HepG2 (cell line): ENCODE data around the gene SDC4. TPM values are rescaled to one million over a fixed set of nuclear protein-coding genes. Genes with fewer than 3 reads are reported as not detected.

Experiments
- ATAC-seq: fragments of 200-7000 bp; cut with Tn5 transposase; 3 replicates; pipeline ENCODE4 v1.9.1; 2020; ENCODE audit warnings: mild to moderate bottlenecking, moderate library complexity
- BruUV-seq: library from RNA; stranded (reverse); fragments of 400-500 nt; replicated peaks from 2 replicates; lab custom pipeline; 2021; lab: Mats Ljungman, UMichigan
- CTCF ChIA-PET: fragments of 300-600 bp; formaldehyde crosslinking; extraction: SDS; loops from one replicate; lab custom pipeline; 2021; ENCODE audit warnings: low total read pairs, inconsistent platforms, low intra/inter-chr PET ratio; lab: Yijun Ruan, JAX
- POLR2A ChIA-PET: fragments of 350-600 bp; sonication (Branson Sonifier 250); formaldehyde crosslinking; loops from one replicate; lab custom pipeline; 2020; ENCODE audit warnings: antibody characterized with exemption, inconsistent platforms; lab: Yijun Ruan, JAX
- DNase-seq: peaks from one replicate; pipeline ENCODE4 v3.0.0-alpha.2; 2015; ENCODE audit warnings: low spot score
- FAIRE-seq: peaks from 3 replicates; lab custom pipeline; 2011; peaks lifted over from hg19 to GRCh38; lab: Jason Lieb, UNC
- H2AFZ ChIP-seq: one replicate; pipeline ENCODE4 v1.6.1; 2011; ENCODE audit warnings: low read length, inconsistent platforms
- H3K27ac ChIP-seq: fragments of 300-600 bp; 3 replicates; pipeline ENCODE4 v1.8.0; 2011; ENCODE audit warnings: mixed run types, mild to moderate bottlenecking, mixed read lengths, low read length, inconsistent platforms; ENCODE audit not compliant: insufficient read depth; ENCODE audit errors: extremely low read length
- H3K27me3 ChIP-seq, 2 experiments: fragments of 200-600 bp in 1 of 2; 2 replicates in 1 of 2; 3 replicates in 1 of 2; pipeline versions ENCODE4 v1.6.0 to v1.8.0; 2011; ENCODE audit warnings: low read length in 2 of 2, mild to moderate bottlenecking in 2 of 2, moderate library complexity in 2 of 2, inconsistent platforms in 1 of 2; ENCODE audit not compliant: insufficient read depth in 2 of 2, control insufficient read depth in 1 of 2
- H3K36me3 ChIP-seq, 2 experiments: fragments of 200-600 bp in 1 of 2; replicated peaks in 1 of 2; 2 replicates in 1 of 2; 3 replicates in 1 of 2; pipeline versions ENCODE4 v1.5.1 to v1.8.0; 2011; ENCODE audit warnings: low read length in 2 of 2, inconsistent platforms in 1 of 2; ENCODE audit not compliant: insufficient read depth in 2 of 2, control insufficient read depth in 1 of 2
- H3K4me1 ChIP-seq: 2 replicates; pipeline ENCODE4 v1.5.1; 2012; ENCODE audit warnings: low read length, inconsistent platforms; ENCODE audit not compliant: insufficient read depth
- H3K4me2 ChIP-seq: 2 replicates; pipeline ENCODE4 v1.6.0; 2011; ENCODE audit warnings: low read depth, low read length, inconsistent platforms
- H3K4me3 ChIP-seq, 3 experiments: fragments of 200-600 bp in 1 of 3; sonication (generic), shearing (Covaris generic) in 1 of 3; replicated peaks in 1 of 3; 2 replicates each; pipeline ENCODE4 v1.5.1; 2011 to 2016; ENCODE audit warnings: low read length in 3 of 3, inconsistent platforms in 2 of 3, low read depth in 2 of 3, mild to moderate bottlenecking in 2 of 3, control low read depth in 1 of 3, mixed read lengths in 1 of 3; ENCODE audit not compliant: insufficient read depth in 1 of 3
- H3K79me2 ChIP-seq: one replicate; pipeline ENCODE4 v1.6.1; 2011; ENCODE audit warnings: low read length, inconsistent platforms; ENCODE audit not compliant: insufficient read depth
- H3K9ac ChIP-seq: 2 replicates; pipeline ENCODE4 v1.6.0; 2011; ENCODE audit warnings: mild to moderate bottlenecking, low read depth, low read length, inconsistent platforms; ENCODE audit not compliant: insufficient read depth
- H3K9me3 ChIP-seq: 2 replicates; pipeline ENCODE4 v1.5.1; 2012; ENCODE audit warnings: mild to moderate bottlenecking, low read length
- H4K20me1 ChIP-seq: 2 replicates; pipeline ENCODE4 v1.6.0; 2011; ENCODE audit warnings: inconsistent platforms, mild to moderate bottlenecking, low read length, moderate library complexity; ENCODE audit not compliant: insufficient read depth
- FOXJ3 ChIP-seq: sonication (generic); formaldehyde crosslinking; IDR thresholded peaks from 2 replicates; pipeline ENCODE4 v1.4.0; 2020; ENCODE audit warnings: missing genetic modification reagents, mild to moderate bottlenecking, borderline replicate concordance
- GATAD2A ChIP-seq: IDR thresholded peaks from 2 replicates; pipeline ENCODE4 v1.6.1; 2016
- KDM5B ChIP-seq: sonication (generic); formaldehyde crosslinking; IDR thresholded peaks from 2 replicates; pipeline ENCODE4 v1.4.0; 2020; ENCODE audit warnings: missing genetic modification reagents, mild to moderate bottlenecking, borderline replicate concordance
- KLF6 ChIP-seq: IDR thresholded peaks from 2 replicates; pipeline ENCODE4 v1.8.0; 2016; ENCODE audit warnings: missing biosample characterization, missing genetic modification reagents
- MEIS2 ChIP-seq: sonication (generic); formaldehyde crosslinking; IDR thresholded peaks from 2 replicates; pipeline ENCODE4 v1.9.0; 2021; ENCODE audit warnings: mild to moderate bottlenecking, missing genetic modification reagents
- MIER2 ChIP-seq: IDR thresholded peaks from 2 replicates; pipeline ENCODE4 v1.6.1; 2016; ENCODE audit warnings: missing biosample characterization, missing genetic modification reagents
- NR2F2 ChIP-seq: IDR thresholded peaks from 2 replicates; pipeline ENCODE4 v1.6.1; 2012; ENCODE audit warnings: low read depth, inconsistent platforms, borderline replicate concordance
- RARA ChIP-seq: IDR thresholded peaks from 2 replicates; pipeline ENCODE4 v1.6.1; 2016; ENCODE audit warnings: missing genetic modification reagents, missing compliant biosample characterization
- SIX4 ChIP-seq: sonication (generic); formaldehyde crosslinking; IDR thresholded peaks from 2 replicates; pipeline ENCODE4 v1.4.0; 2020; ENCODE audit warnings: missing genetic modification reagents
- STAT5B ChIP-seq: sonication (generic); formaldehyde crosslinking; IDR thresholded peaks from 2 replicates; pipeline ENCODE4 v1.4.0; 2020; ENCODE audit warnings: missing genetic modification reagents
- ZMYM4 ChIP-seq: sonication (generic); formaldehyde crosslinking; IDR thresholded peaks from 2 replicates; pipeline ENCODE4 v1.8.1; 2023; ENCODE audit warnings: mild to moderate bottlenecking, missing genetic modification reagents
- ZNF264 ChIP-seq: sonication (generic); formaldehyde crosslinking; IDR thresholded peaks from 2 replicates; pipeline ENCODE4 v1.4.0; 2020; ENCODE audit warnings: missing genetic modification reagents
- ZNF768 ChIP-seq: sonication (generic); formaldehyde crosslinking; IDR thresholded peaks from 2 replicates; pipeline ENCODE4 v1.4.0; 2020; ENCODE audit warnings: missing genetic modification reagents
- ZSCAN21 ChIP-seq: sonication (generic); formaldehyde crosslinking; IDR thresholded peaks from 2 replicates; pipeline ENCODE4 v1.8.0; 2022; ENCODE audit warnings: mild to moderate bottlenecking, missing genetic modification reagents, moderate library complexity, borderline replicate concordance
- ZSCAN30 ChIP-seq: sonication (generic); formaldehyde crosslinking; IDR thresholded peaks from 2 replicates; pipeline ENCODE4 v1.5.0; 2020; ENCODE audit warnings: mild to moderate bottlenecking, missing genetic modification reagents
- WGBS: methylation state at CpG from one replicate; pipeline ENCODE4 v1.1.6; 2017; ENCODE audit warnings: low lambda C conversion rate; 5-methylcytosine and 5-hydroxymethylcytosine counted together
- in situ Hi-C: cut with HindIII; loops from 2 replicates; pipeline ENCODE4 v1.10.0; 2017; ENCODE audit warnings: low pct_unique_long_range_greater_than_20kb; ENCODE audit not compliant: extremely low pct_ligation_motif_present
- intact Hi-C: fragments of 100-400 bp; cut with micrococcal nuclease; formaldehyde crosslinking; loops from one replicate; pipeline ENCODE4 v1.10.0; 2022; ENCODE audit not compliant: unreplicated experiment
- polyA plus RNA-seq, 8 experiments: library from polyadenylated mRNA; depleted of rRNA in 3 of 8; stranded (reverse) in 7 of 8; unstranded in 1 of 8; fragments of >200 nt; fragmentation: Illumina TruSeq in 4 of 8; extraction: Trizol in 4 of 8; gene quantifications; 2 replicates each; pipeline versions ENCODE4 v1.2.1 to v1.2.3, GENCODE V29; 2011 to 2016; ENCODE audit warnings: low read depth in 4 of 8, missing spikeins in 1 of 8, mixed read lengths in 1 of 8; ENCODE audit not compliant: insufficient read depth in 1 of 8
- total RNA-seq, 5 experiments: library from RNA; depleted of rRNA; stranded (reverse); fragments of >200 nt; fragmentation: Illumina TruSeq; extraction: Trizol; gene quantifications; 2 replicates each; pipeline ENCODE4 v1.2.3, GENCODE V29; 2016; ENCODE audit warnings: low read depth in 1 of 5
- TF ChIP-seq, protein P1 (sequence below): sonication (generic); formaldehyde crosslinking; IDR thresholded peaks from 2 replicates; pipeline ENCODE4 v1.5.0; 2020; ENCODE audit warnings: missing genetic modification reagents
- TF ChIP-seq, protein P2 (sequence below): sonication (generic); formaldehyde crosslinking; conservative IDR thresholded peaks from 2 replicates; pipeline ENCODE4 v1.8.1; 2023; ENCODE audit warnings: missing genetic modification reagents
- TF ChIP-seq, protein P3 (sequence below): sonication (generic); formaldehyde crosslinking; IDR thresholded peaks from 2 replicates; pipeline ENCODE4 v1.4.0; 2020; ENCODE audit warnings: missing genetic modification reagents, borderline replicate concordance

The SDC4 gene
- total and polyA plus RNA-seq, 2 of the 13 experiments (the other 11 are each of a cell fraction or from before 2014, with no cell fraction given), result 49.0 to 65.1 TPM

DNA sequence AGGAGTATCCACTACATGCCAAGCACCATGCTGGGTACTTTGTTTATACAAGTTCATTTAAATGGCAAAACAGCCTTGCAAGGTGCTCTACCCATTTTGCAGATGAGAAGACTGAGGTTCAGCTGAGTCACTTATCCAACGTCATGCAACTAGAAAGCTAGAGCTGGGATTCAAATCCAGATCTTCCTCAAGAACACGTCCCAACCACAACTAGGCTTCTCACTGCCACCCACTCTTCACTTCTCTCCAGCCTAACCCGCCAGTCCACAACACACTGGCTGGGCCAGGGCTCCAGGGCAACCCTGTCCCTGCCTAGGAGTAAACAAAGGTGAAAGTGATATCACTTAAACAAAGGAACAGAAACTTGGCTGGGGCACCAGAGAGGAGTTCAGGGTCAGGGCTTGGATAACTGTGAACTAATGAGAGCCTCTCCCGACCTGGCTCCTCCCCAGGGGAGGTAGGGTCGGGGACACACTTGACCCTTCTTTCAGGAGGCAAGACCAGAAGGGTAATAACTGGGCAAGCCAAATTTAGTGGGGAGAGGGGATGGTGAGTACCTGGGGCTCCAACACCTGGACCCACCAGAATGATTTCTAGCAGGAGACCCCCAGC, 7.9 kb downstream of the SDC4 start:
- peaks cover 45% of the 10 kb centered on the region for H3K79me2 ChIP-seq
- POLR2A ChIA-PET, result interaction anchor here (1.2 to 23.9 kb wide), 3 partner anchors 16 to 75 kb away, joined by 3 to 1422 read pairs (median 74); partner anchors contain the start of genes PIGT, SDC4 and SYS1
- H3K27me3 ChIP-seq, result no peaks in the 10 kb centered on the region
- H4K20me1 ChIP-seq, result no peaks in the 10 kb centered on the region
- 29% methylated on average over 5 of the region's 5 CpGs for WGBS
- H3K4me2 ChIP-seq, result peak overlapping the region; percentile 99
- CTCF ChIA-PET, result no interaction called here
- peak; percentile 92 for DNase-seq
- H3K4me3 ChIP-seq, result peak overlapping the region in 1 of 3 experiments; percentile 87; a peak in 1 of 6 replicates
- H3K27ac ChIP-seq, result peak overlapping the region; percentile 80
- no TSS peak for BruUV-seq
- intact Hi-C loops, result loop anchor here (5.0 kb wide), 2 partner anchors 77 to 632 kb away; partner anchors contain the start of genes PIGT and ZNF335
- peak overlapping the region; percentile 35 for H3K9ac ChIP-seq
- peak; percentile 4 for ATAC-seq
- in situ Hi-C loops, result no loop called here
- no peak overlapping the region for H2AFZ ChIP-seq
- H3K36me3 ChIP-seq, result peaks cover under 1 to 4% of the 10 kb centered on the region in 2 experiments; a peak in 3 of 5 replicates
- FAIRE-seq, result peak; percentile 86
- H3K9me3 ChIP-seq, result no peaks in the 10 kb centered on the region
- H3K4me1 ChIP-seq, result peaks cover 95% of the 10 kb centered on the region
- TF ChIP-seq NR2F2 (peak; percentile 89), FOXJ3 (CRISPR knock-in tag) (peak; percentile 87), ZSCAN30 (CRISPR knock-in tag) (peak; percentile 13; the same call in 1 of the 2 replicates), MIER2 (0 out of 2 replicates have a peak, but pooled peaks have one; percentile 23), RARA (CRISPR knock-in tag) (peak; percentile 99), ZSCAN21 (CRISPR knock-in tag) (peak; percentile 57; the same call in 1 of the 2 replicates), ZNF768 (peak; percentile 44; the same call in 1 of the 2 replicates), ZMYM4 (CRISPR knock-in tag) (peak; percentile 57), KLF6 (peak; percentile 60), STAT5B (no peak; the same call in 1 of the 2 replicates), MEIS2 (CRISPR knock-in tag) (peak; percentile 70; the same call in 1 of the 2 replicates), SIX4 (CRISPR knock-in tag) (peak; percentile 69; the same call in 1 of the 2 replicates), ZNF264 (peak; percentile 42; the same call in 1 of the 2 replicates), GATAD2A (CRISPR knock-in tag) (peak; percentile 85), KDM5B (CRISPR knock-in tag) (no peak)
- TF ChIP-seq, protein P1, sequence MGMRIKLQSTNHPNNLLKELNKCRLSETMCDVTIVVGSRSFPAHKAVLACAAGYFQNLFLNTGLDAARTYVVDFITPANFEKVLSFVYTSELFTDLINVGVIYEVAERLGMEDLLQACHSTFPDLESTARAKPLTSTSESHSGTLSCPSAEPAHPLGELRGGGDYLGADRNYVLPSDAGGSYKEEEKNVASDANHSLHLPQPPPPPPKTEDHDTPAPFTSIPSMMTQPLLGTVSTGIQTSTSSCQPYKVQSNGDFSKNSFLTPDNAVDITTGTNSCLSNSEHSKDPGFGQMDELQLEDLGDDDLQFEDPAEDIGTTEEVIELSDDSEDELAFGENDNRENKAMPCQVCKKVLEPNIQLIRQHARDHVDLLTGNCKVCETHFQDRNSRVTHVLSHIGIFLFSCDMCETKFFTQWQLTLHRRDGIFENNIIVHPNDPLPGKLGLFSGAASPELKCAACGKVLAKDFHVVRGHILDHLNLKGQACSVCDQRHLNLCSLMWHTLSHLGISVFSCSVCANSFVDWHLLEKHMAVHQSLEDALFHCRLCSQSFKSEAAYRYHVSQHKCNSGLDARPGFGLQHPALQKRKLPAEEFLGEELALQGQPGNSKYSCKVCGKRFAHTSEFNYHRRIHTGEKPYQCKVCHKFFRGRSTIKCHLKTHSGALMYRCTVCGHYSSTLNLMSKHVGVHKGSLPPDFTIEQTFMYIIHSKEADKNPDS (CRISPR knock-in tag), result no peak
- TF ChIP-seq, protein P2, sequence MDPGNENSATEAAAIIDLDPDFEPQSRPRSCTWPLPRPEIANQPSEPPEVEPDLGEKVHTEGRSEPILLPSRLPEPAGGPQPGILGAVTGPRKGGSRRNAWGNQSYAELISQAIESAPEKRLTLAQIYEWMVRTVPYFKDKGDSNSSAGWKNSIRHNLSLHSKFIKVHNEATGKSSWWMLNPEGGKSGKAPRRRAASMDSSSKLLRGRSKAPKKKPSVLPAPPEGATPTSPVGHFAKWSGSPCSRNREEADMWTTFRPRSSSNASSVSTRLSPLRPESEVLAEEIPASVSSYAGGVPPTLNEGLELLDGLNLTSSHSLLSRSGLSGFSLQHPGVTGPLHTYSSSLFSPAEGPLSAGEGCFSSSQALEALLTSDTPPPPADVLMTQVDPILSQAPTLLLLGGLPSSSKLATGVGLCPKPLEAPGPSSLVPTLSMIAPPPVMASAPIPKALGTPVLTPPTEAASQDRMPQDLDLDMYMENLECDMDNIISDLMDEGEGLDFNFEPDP (CRISPR knock-in tag), result no peak
- TF ChIP-seq, protein P3, sequence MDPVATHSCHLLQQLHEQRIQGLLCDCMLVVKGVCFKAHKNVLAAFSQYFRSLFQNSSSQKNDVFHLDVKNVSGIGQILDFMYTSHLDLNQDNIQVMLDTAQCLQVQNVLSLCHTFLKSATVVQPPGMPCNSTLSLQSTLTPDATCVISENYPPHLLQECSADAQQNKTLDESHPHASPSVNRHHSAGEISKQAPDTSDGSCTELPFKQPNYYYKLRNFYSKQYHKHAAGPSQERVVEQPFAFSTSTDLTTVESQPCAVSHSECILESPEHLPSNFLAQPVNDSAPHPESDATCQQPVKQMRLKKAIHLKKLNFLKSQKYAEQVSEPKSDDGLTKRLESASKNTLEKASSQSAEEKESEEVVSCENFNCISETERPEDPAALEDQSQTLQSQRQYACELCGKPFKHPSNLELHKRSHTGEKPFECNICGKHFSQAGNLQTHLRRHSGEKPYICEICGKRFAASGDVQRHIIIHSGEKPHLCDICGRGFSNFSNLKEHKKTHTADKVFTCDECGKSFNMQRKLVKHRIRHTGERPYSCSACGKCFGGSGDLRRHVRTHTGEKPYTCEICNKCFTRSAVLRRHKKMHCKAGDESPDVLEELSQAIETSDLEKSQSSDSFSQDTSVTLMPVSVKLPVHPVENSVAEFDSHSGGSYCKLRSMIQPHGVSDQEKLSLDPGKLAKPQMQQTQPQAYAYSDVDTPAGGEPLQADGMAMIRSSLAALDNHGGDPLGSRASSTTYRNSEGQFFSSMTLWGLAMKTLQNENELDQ (CRISPR knock-in tag), result no peak
